Smooth muscle cell (in vitro differentiated cells): ENCODE data around the gene GLI3. TPM values are rescaled to one million over a fixed set of nuclear protein-coding genes. Genes with fewer than 3 reads are reported as not detected.
A peak's percentile ranks its signal among the peaks of the same experiment; 100 is the strongest.

ENCODE experiments used
- DNase-seq: peaks from one replicate; lab custom pipeline; 2025; ENCODE audit not compliant: unreplicated experiment; lab: John Stamatoyannopoulos, UW
- H2AFZ ChIP-seq: fragments of 200-600 bp; sonication (generic); 2 replicates; pipeline ENCODE4 v1.6.0; 2016; ENCODE audit warnings: antibody characterized with exemption, low read depth, mild to moderate bottlenecking
- H3F3A ChIP-seq: fragments of 200-600 bp; sonication (generic); 2 replicates; pipeline ENCODE4 v1.6.0; 2017; ENCODE audit warnings: antibody characterized with exemption, low read depth
- H3K27ac ChIP-seq: fragments of 200-600 bp; sonication (generic); 2 replicates; pipeline ENCODE4 v1.5.1; 2016; ENCODE audit warnings: low read depth, mild to moderate bottlenecking
- H3K27me3 ChIP-seq: fragments of 200-600 bp; sonication (generic); 2 replicates; pipeline ENCODE4 v1.6.1; 2016; ENCODE audit warnings: low read depth, mild to moderate bottlenecking
- H3K36me3 ChIP-seq: fragments of 200-600 bp; sonication (generic); 2 replicates; pipeline ENCODE4 v1.5.1; 2016; ENCODE audit warnings: low read depth
- H3K4me1 ChIP-seq: fragments of 200-600 bp; sonication (generic); 2 replicates; pipeline ENCODE4 v1.5.1; 2016; ENCODE audit warnings: low read depth
- H3K4me2 ChIP-seq: fragments of 200-600 bp; sonication (generic); 2 replicates; pipeline ENCODE4 v1.6.0; 2016; ENCODE audit warnings: mild to moderate bottlenecking
- H3K4me3 ChIP-seq: fragments of 200-600 bp; sonication (generic); 2 replicates; pipeline ENCODE4 v1.5.1; 2016; ENCODE audit warnings: mild to moderate bottlenecking
- H3K79me2 ChIP-seq: fragments of 200-600 bp; sonication (generic); 2 replicates; pipeline ENCODE4 v1.6.0; 2016; ENCODE audit warnings: low read depth, mild to moderate bottlenecking
- H3K9ac ChIP-seq: fragments of 200-600 bp; sonication (generic); 2 replicates; pipeline ENCODE4 v1.6.0; 2016; ENCODE audit warnings: low read depth
- H3K9me3 ChIP-seq: fragments of 200-600 bp; sonication (generic); replicated peaks from 2 replicates; pipeline ENCODE4 v1.5.1; 2016; ENCODE audit warnings: low read depth
- H4K20me1 ChIP-seq: fragments of 200-600 bp; sonication (generic); 2 replicates; pipeline ENCODE4 v1.6.0; 2016; ENCODE audit warnings: low read depth
- WGBS: methylation state at CpG from one replicate; pipeline ENCODE4 v1.1.7; 2016; ENCODE audit warnings: low lambda C conversion rate; 5-methylcytosine and 5-hydroxymethylcytosine counted together
- polyA plus RNA-seq: library from polyadenylated mRNA; unstranded; fragments of >200 nt; fragmentation: Nextera tagmentation; extraction: Ambion mirVana; gene quantifications from 2 replicates; pipeline ENCODE4 v1.2.1, GENCODE V29; 2016
- total RNA-seq: library from RNA; depleted of rRNA; stranded (reverse); fragments of >200 nt; gene quantifications from 2 replicates; pipeline ENCODE4 v1.2.3, GENCODE V29; 2014
- TF ChIP-seq, protein P1 (sequence below): fragments of 200-600 bp; sonication (generic); IDR thresholded peaks from 2 replicates; pipeline ENCODE4 v1.5.1; 2017; ENCODE audit warnings: borderline replicate concordance, mild to moderate bottlenecking, antibody characterized with exemption; ENCODE audit not compliant: insufficient read depth, poor library complexity, severe bottlenecking

GLI3 gene
- total and polyA plus RNA-seq, 2 experiments from 2014 or later = 31.1 to 70.4 TPM

DNA sequence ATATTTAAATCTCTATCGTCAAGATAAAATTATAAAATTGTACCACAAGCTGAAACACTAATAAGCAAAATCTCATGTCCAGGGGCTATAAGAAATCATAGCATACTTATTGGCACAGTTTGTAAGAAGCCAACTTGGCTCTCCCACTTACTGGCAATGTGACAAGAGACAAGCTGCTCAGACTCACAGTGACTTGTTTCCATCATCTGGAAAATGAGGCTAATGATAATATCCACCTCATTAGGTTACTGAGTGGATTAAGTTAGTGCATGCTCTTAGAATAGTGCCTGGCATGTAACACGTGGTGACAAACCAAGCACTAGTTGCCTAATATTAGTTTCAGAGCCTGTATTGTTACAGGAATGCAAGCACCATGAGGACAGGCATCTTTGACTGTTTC lies 234.4 kb downstream of the GLI3 start:
- Histone ChIP-seq H3K4me2 (no peak overlapping the region), H2AFZ (no peak overlapping the region), H3K9ac (no peak overlapping the region), H3K9me3 (no peaks in the 10 kb centered on the region), H3K4me3 (no peak overlapping the region), H3K36me3 (peaks cover 10% of the 10 kb centered on the region), H4K20me1 (peaks cover 76% of the 10 kb centered on the region), H3K4me1 (no peaks in the 10 kb centered on the region), H3K79me2 (no peaks in the 10 kb centered on the region), H3K27ac (no peak overlapping the region), H3K27me3 (no peaks in the 10 kb centered on the region), H3F3A (peaks cover 8% of the 10 kb centered on the region)
- no peak for DNase-seq
- 83% methylated on average over 2 of the region's 2 CpGs for whole genome bisulfite sequencing
- TF ChIP-seq, protein P1, sequence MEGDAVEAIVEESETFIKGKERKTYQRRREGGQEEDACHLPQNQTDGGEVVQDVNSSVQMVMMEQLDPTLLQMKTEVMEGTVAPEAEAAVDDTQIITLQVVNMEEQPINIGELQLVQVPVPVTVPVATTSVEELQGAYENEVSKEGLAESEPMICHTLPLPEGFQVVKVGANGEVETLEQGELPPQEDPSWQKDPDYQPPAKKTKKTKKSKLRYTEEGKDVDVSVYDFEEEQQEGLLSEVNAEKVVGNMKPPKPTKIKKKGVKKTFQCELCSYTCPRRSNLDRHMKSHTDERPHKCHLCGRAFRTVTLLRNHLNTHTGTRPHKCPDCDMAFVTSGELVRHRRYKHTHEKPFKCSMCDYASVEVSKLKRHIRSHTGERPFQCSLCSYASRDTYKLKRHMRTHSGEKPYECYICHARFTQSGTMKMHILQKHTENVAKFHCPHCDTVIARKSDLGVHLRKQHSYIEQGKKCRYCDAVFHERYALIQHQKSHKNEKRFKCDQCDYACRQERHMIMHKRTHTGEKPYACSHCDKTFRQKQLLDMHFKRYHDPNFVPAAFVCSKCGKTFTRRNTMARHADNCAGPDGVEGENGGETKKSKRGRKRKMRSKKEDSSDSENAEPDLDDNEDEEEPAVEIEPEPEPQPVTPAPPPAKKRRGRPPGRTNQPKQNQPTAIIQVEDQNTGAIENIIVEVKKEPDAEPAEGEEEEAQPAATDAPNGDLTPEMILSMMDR = no peak

DNA sequence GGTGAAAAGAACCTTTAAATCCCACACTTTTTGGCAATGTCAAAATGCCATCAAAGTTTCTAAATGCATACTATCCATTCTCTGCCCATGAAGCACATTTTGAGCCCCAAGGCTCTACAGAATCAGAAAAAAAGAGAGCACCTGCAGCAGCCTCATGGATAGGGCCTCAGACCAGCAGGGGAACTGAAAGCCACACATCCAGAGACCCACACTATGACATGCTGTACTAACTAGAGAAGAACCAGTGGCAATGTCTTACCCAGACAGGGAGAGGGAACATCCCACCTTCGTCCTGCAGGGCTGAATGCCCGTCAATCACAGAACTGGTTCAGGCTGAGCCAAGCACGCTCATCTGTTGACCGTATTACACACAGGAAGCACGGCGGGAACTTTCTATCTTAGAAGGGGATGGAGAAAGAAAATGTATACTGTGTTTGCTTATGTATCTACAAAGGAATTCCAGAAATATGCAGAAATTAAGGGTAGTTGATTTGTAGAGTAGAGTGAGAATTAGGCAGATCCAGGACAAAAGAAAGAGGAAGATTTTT lies 237.2 kb downstream of the GLI3 start:
- no peak overlapping the region for H3K9ac ChIP-seq
- peaks cover 10% of the 10 kb centered on the region for H3F3A ChIP-seq
- H3K4me1 ChIP-seq = peaks cover 6% of the 10 kb centered on the region
- no peaks in the 10 kb centered on the region for H3K27me3 ChIP-seq
- H3K36me3 ChIP-seq = peaks cover 10% of the 10 kb centered on the region
- H3K27ac ChIP-seq = no peak overlapping the region
- TF ChIP-seq, protein P1 = no peak
- no peaks in the 10 kb centered on the region for H3K9me3 ChIP-seq
- WGBS = 94% methylated on average over 6 of the region's 6 CpGs
- H3K79me2 ChIP-seq = no peaks in the 10 kb centered on the region
- H4K20me1 ChIP-seq = peaks cover 66% of the 10 kb centered on the region
- no peak for DNase-seq
- no peak overlapping the region for H3K4me2 ChIP-seq
- H2AFZ ChIP-seq = no peak overlapping the region
- H3K4me3 ChIP-seq = no peak overlapping the region

DNA sequence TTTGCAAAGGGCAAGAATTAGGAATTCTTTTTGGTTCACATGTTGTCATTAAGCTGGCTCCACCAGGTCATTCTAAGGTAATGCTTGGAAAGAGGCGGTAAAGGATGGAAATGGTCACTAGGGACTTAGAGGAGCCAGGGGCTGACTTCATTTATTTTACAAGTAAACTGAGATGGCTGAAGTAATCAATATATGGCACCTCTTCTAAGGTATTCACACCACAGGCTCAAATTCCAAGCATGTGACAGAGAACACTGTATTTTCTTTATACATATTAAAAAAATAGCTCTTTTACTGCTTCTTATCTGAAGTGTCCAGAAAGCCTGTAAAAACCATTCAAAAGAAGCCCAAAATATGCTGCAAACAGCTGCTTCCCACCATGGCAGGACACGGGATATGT lies 239.0 kb downstream of the GLI3 start:
- WGBS = 84% methylated on average over 2 of the region's 2 CpGs
- TF ChIP-seq, protein P1 = no peak
- H4K20me1 ChIP-seq = peaks cover 71% of the 10 kb centered on the region
- no peak for DNase-seq
- H2AFZ ChIP-seq = no peak overlapping the region
- H3K4me1 ChIP-seq = peaks cover 6% of the 10 kb centered on the region
- H3K36me3 ChIP-seq = peaks cover 8% of the 10 kb centered on the region
- H3F3A ChIP-seq = peaks cover 10% of the 10 kb centered on the region
- H3K27ac ChIP-seq = no peak overlapping the region
- H3K4me3 ChIP-seq = no peak overlapping the region
- no peak overlapping the region for H3K9ac ChIP-seq
- H3K4me2 ChIP-seq = no peak overlapping the region
- H3K9me3 ChIP-seq = no peaks in the 10 kb centered on the region
- no peaks in the 10 kb centered on the region for H3K79me2 ChIP-seq
- H3K27me3 ChIP-seq = no peaks in the 10 kb centered on the region

DNA sequence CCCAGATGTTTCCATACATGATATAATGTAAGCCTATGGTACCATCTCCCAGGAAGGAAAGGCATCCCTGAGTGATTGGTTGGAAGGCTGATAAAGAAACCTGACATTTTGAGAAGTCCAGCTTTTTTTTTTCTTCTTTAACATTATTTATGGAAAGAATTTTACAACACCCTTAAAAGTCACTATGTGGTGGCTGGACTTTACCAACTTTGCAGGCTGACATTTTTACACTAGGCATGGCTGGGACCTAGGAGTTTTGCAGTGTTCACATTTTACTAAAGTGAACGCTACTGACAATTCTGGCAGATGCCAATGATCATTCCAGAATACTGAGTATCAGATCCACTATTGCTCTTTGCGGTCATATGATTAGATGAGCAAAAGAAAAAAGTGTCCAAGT lies 239.9 kb downstream of the GLI3 start:
- no peak for DNase-seq
- Histone ChIP-seq H3K79me2 (no peaks in the 10 kb centered on the region), H3K4me1 (peaks cover 6% of the 10 kb centered on the region), H2AFZ (no peak overlapping the region), H3K4me3 (no peak overlapping the region), H4K20me1 (peaks cover 62% of the 10 kb centered on the region), H3K9me3 (no peaks in the 10 kb centered on the region), H3F3A (peaks cover 3% of the 10 kb centered on the region), H3K4me2 (peak overlapping the region; percentile 15), H3K9ac (no peak overlapping the region), H3K27ac (peak overlapping the region; percentile 42), H3K36me3 (no peaks in the 10 kb centered on the region), H3K27me3 (no peaks in the 10 kb centered on the region)
- TF ChIP-seq, protein P1 = no peak
- 31% methylated on average over 2 of the region's 2 CpGs for WGBS
